ENCODE measurements around the gene GALNT18.

Gene GALNT18

DNA sequence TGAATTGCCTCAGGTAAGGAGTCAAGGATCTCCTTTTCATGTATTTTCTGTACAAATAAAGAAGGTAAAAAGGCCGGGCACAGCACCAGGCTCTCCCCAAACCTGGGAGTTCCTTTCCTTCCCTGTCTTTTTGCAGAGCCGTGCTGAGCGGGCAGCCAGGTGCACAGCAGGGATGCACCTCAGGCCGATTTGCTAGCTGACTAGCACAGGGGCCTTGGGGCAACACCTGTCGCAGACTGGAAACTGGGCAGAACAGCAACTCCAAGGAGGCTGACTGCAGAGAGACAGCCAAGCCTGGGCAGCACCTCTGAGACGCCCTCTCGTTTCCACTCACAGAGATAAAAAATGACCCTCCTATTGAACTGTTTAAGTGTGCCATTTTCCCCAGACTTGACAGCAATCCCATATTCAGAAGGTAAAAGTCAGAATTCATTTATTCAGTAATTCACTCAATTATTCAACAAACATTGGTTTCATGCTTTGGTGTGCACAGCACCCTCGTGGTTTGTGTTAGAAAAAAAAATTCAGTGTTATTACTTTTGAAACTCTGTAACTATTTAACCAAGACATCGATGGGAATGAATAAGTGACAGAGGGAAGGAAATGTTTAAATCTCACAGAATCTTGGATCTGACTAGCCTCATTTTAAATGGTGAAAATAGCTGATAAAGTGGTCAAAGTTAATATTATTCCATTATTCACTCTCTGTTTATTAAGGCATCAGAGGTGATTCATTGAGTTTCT, 120.9 kb downstream of the GALNT18 start:
- Histone ChIP-seq H3K36me3 (ENCODE audit: control insufficient read depth, insufficient read depth, low read length) (no peaks in the 10 kb centered on the region), H3K9me3 (ENCODE audit: control insufficient read depth, low read length) (no peaks in the 10 kb centered on the region), H3K4me1 (ENCODE audit: control insufficient read depth, insufficient read depth, low read length, poor library complexity, severe bottlenecking) (no peaks in the 10 kb centered on the region), H3K4me3 (ENCODE audit: extremely low read depth, insufficient read depth, low read length, poor library complexity, severe bottlenecking) (no peak overlapping the region), H3K27ac (ENCODE audit: low read depth, low read length, severe bottlenecking) (no peak overlapping the region)
- 70 to 80% methylated on average over 4 to 6 of the region's 9 CpGs for WGBS, 2 experiments (ENCODE audit: insufficient coverage in 2 of 2)

DNA sequence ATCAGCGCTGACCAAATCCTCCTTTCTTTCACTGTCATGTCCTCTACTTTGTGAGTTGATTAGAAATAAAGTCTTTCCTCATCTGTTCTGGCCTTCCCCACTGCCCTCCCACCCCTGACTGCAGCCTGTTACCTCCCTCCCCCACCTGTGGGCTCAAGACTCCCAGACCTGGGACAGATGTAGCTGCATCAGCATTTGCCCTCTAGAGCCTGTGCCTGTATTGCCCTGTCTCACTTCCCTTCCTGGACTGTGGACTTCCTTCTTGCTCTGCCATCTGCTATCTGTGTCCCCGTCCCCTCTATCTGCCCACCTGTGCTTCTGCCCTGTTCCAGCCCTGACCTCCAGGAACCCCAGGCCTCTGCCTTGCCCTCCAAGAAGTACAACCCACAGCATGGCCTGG, 122.5 kb downstream of the GALNT18 start:
- Histone ChIP-seq H3K4me3 (ENCODE audit: extremely low read depth, insufficient read depth, low read length, poor library complexity, severe bottlenecking) (no peak overlapping the region), H3K4me1 (ENCODE audit: control insufficient read depth, insufficient read depth, low read length, poor library complexity, severe bottlenecking) (no peaks in the 10 kb centered on the region)
- 67 to 100% methylated on average over 1 to 2 of the region's 2 CpGs for WGBS, 2 experiments (ENCODE audit: insufficient coverage in 2 of 2)

DNA sequence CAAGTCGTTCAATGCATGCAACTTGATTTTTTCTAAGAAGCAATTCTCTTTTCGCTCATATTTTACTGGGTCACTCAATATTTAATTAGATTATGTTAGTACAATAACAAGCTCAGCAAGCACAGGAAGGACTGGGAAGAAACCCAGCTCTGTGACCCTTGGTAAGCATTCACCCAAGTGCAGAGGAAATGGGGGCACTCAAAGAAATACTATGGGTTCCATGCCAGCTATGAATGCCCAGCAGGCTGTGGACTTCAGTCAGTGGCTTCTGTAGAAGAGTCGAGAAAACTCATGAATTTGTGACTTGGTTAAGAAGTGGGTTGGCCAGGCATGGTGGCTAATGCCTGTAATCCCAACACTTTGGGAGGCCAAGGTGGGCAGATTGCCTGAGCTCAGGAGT, 123.6 kb downstream of the GALNT18 start:
- Histone ChIP-seq H3K9me3 (ENCODE audit: control insufficient read depth, low read length) (no peaks in the 10 kb centered on the region), H3K27ac (ENCODE audit: low read depth, low read length, severe bottlenecking) (no peak overlapping the region), H3K36me3 (ENCODE audit: control insufficient read depth, insufficient read depth, low read length) (no peaks in the 10 kb centered on the region), H3K4me1 (ENCODE audit: control insufficient read depth, insufficient read depth, low read length, poor library complexity, severe bottlenecking) (no peaks in the 10 kb centered on the region), H3K4me3 (ENCODE audit: extremely low read depth, insufficient read depth, low read length, poor library complexity, severe bottlenecking) (no peak overlapping the region)
- WGBS, 2 experiments (ENCODE audit: insufficient coverage in 2 of 2) = 91 to 100% methylated on average over 1 of the region's 3 CpGs

More for the DNA sequence above, 122.5 kb downstream of the GALNT18 start:
- no peaks in the 10 kb centered on the region for H3K36me3 ChIP-seq (ENCODE audit: control insufficient read depth, insufficient read depth, low read length)
- no peak overlapping the region for H3K27ac ChIP-seq (ENCODE audit: low read depth, low read length, severe bottlenecking)
- no peaks in the 10 kb centered on the region for H3K9me3 ChIP-seq (ENCODE audit: control insufficient read depth, low read length)

DNA sequence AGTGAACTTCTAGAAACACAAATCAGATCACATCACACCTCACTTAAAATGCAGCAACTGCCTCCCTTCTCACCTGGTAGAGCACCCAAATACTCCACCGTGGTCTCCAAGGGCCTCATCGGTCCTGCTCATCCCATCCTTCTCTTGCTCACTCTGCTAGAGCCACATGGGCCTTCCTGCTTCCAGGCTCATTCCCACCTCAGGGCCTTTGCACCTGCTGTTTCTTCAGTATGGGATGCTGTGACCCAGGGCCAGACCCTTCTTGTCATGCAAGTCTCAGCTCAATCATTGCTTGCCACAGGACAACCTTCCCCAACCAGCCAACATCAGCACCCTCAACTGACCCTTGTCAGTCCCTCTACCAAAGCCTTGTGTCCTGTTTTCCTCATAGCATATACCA, 124.9 kb downstream of the GALNT18 start:
- Histone ChIP-seq H3K4me3 (ENCODE audit: extremely low read depth, insufficient read depth, low read length, poor library complexity, severe bottlenecking) (no peak overlapping the region), H3K9me3 (ENCODE audit: control insufficient read depth, low read length) (no peaks in the 10 kb centered on the region), H3K36me3 (ENCODE audit: control insufficient read depth, insufficient read depth, low read length) (no peaks in the 10 kb centered on the region), H3K27ac (ENCODE audit: low read depth, low read length, severe bottlenecking) (no peak overlapping the region), H3K4me1 (ENCODE audit: control insufficient read depth, insufficient read depth, low read length, poor library complexity, severe bottlenecking) (no peaks in the 10 kb centered on the region)
- WGBS, 2 experiments (ENCODE audit: insufficient coverage in 2 of 2) = 90 to 92% methylated on average over 2 of the region's 2 CpGs

DNA sequence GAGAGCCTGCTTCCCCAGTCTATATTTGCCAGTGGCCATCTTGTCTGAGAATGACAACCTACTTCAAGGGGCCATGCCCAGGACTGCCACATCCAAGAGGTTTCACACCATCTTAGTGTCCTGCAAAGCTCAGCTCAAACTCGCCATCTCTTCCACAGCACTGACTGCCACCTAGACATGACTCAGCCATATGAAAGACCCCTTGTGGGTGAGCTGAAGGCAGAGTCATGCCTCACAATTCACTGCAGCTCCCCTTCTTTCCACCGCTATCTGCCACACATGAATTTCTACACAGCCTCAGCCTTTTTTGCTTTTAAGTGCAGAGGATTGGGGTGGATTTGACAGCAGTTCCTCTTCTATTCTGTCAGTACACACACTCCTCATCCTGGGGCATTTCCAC, 127.5 kb downstream of the GALNT18 start:
- Histone ChIP-seq H3K9me3 (ENCODE audit: control insufficient read depth, low read length) (no peaks in the 10 kb centered on the region), H3K36me3 (ENCODE audit: control insufficient read depth, insufficient read depth, low read length) (no peaks in the 10 kb centered on the region), H3K4me3 (ENCODE audit: extremely low read depth, insufficient read depth, low read length, poor library complexity, severe bottlenecking) (no peak overlapping the region), H3K27ac (ENCODE audit: low read depth, low read length, severe bottlenecking) (no peak overlapping the region), H3K4me1 (ENCODE audit: control insufficient read depth, insufficient read depth, low read length, poor library complexity, severe bottlenecking) (no peaks in the 10 kb centered on the region)
- WGBS, 2 experiments (ENCODE audit: insufficient coverage in 2 of 2) = 83 to 100% methylated on average over 1 of the region's 2 CpGs

DNA sequence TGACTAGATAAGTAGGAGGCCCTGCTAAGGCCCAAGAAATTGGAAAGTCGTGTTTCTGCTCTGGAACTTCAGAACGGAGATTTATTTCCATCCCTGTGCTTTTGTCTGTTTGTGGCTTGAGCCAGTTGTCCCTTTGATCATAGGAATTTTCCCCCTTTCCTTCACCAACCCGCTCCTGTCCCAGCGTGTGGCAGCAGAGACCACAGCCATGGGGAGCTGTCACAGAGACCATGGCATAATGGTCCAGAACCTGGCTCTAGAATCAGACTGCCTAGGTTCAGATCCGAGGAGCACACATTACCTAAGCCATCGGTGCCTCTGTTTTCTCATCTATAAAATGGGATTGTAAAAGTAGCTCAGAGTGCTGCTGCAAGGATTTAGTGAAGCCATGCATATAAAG, 128.1 kb downstream of the GALNT18 start:
- Histone ChIP-seq H3K36me3 (ENCODE audit: control insufficient read depth, insufficient read depth, low read length) (no peaks in the 10 kb centered on the region), H3K9me3 (ENCODE audit: control insufficient read depth, low read length) (no peaks in the 10 kb centered on the region), H3K4me1 (ENCODE audit: control insufficient read depth, insufficient read depth, low read length, poor library complexity, severe bottlenecking) (no peaks in the 10 kb centered on the region), H3K4me3 (ENCODE audit: extremely low read depth, insufficient read depth, low read length, poor library complexity, severe bottlenecking) (no peak overlapping the region), H3K27ac (ENCODE audit: low read depth, low read length, severe bottlenecking) (no peak overlapping the region)
- WGBS, 2 experiments (ENCODE audit: insufficient coverage in 2 of 2) = 86 to 92% methylated on average over 3 to 4 of the region's 6 CpGs

DNA sequence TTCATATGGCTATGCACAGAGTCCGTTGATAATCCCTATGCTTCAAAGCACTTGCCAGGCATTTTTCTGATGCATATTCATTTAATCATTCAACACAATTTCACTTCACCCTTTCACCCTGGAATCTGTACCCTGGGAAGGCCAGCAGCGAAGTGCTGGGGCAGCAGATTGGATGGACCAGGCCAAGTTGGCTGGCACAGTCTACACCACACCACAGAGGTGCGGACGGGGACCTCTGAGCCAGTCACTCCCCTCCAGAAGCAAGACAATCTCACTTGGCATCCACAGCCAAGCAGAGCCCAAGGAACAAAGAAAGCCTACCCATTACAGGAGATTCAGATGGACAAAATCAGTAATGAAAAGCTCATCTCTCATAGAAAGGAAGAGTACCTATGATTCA, 130.2 kb downstream of the GALNT18 start:
- no peaks in the 10 kb centered on the region for H3K4me1 ChIP-seq (ENCODE audit: control insufficient read depth, insufficient read depth, low read length, poor library complexity, severe bottlenecking)
- no peak overlapping the region for H3K4me3 ChIP-seq (ENCODE audit: extremely low read depth, insufficient read depth, low read length, poor library complexity, severe bottlenecking)
- 76 to 78% methylated on average over 2 of the region's 4 CpGs for WGBS, 2 experiments (ENCODE audit: insufficient coverage in 2 of 2)
- H3K9me3 ChIP-seq (ENCODE audit: control insufficient read depth, low read length) = no peaks in the 10 kb centered on the region
- no peaks in the 10 kb centered on the region for H3K36me3 ChIP-seq (ENCODE audit: control insufficient read depth, insufficient read depth, low read length)
- no peak overlapping the region for H3K27ac ChIP-seq (ENCODE audit: low read depth, low read length, severe bottlenecking)

DNA sequence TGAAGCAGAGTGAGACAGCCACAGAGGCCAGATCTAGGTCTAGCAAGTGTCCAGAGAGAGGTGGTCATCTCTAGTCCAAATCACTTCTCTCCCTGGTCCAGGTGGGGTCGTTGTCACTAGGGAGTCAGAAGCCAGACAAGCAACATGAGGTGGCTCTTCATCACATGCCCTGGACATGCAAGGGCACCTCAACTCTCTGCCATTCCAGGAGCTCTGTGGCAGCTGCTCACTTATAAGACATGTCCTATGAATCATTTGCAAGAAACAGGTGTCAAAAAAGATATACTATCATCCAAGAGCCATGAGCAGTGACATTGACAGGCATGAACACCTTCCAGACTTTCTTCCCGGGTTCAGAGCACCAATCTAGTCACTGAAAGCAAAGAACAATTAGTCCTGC, 130.8 kb downstream of the GALNT18 start:
- Histone ChIP-seq H3K9me3 (ENCODE audit: control insufficient read depth, low read length) (no peaks in the 10 kb centered on the region), H3K4me1 (ENCODE audit: control insufficient read depth, insufficient read depth, low read length, poor library complexity, severe bottlenecking) (no peaks in the 10 kb centered on the region), H3K4me3 (ENCODE audit: extremely low read depth, insufficient read depth, low read length, poor library complexity, severe bottlenecking) (no peak overlapping the region), H3K27ac (ENCODE audit: low read depth, low read length, severe bottlenecking) (no peak overlapping the region), H3K36me3 (ENCODE audit: control insufficient read depth, insufficient read depth, low read length) (no peaks in the 10 kb centered on the region)
- WGBS, 2 experiments (ENCODE audit: insufficient coverage in 2 of 2) = 65 to 83% methylated on average over 1 to 2 of the region's 2 CpGs

DNA sequence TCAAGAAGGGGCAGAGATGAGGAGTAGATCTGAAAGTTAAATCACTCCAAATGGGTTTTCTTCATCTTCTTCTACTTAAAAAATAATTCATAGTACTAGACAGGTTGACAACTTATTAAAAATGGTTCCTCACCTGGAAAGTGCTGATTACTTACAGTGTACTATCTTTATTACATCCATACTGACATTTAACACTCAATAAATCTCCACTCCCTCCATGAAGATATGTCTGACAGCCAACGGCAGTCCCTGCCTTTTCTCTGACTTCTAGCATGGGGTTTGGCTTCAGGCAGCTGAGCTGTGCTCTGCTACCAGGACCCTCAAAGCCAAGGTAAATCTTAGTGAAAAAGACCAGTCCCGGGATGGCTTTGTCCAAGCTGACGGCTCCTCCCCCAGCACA, 135.4 kb downstream of the GALNT18 start:
- H3K4me3 ChIP-seq (ENCODE audit: extremely low read depth, insufficient read depth, low read length, poor library complexity, severe bottlenecking) = no peak overlapping the region
- H3K36me3 ChIP-seq (ENCODE audit: control insufficient read depth, insufficient read depth, low read length) = no peaks in the 10 kb centered on the region
- no peak overlapping the region for H3K27ac ChIP-seq (ENCODE audit: low read depth, low read length, severe bottlenecking)
- whole genome bisulfite sequencing, 2 experiments (ENCODE audit: insufficient coverage in 2 of 2) = 90 to 100% methylated on average over 1 of the region's 3 CpGs
- H3K4me1 ChIP-seq (ENCODE audit: control insufficient read depth, insufficient read depth, low read length, poor library complexity, severe bottlenecking) = peaks cover 3% of the 10 kb centered on the region
- H3K9me3 ChIP-seq (ENCODE audit: control insufficient read depth, low read length) = no peaks in the 10 kb centered on the region

DNA sequence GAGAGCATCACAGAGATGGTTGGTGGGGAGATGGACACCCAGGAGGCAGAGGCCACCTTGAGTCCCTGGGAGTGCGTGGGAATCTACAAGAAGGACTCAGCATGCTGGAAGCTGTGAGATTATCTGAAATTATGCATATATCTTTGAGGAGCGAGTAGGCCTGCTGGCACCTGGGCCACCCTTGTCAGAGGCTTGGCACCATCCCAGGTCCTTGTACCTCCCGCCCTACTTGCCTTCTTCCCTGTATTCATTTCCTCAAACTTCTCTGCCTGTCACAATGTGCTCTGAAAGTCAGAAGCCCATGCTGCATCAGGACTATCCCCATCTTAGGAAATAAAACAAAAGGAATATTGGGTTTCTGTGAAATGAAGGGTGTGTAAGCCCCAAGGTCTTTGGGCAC, 135.8 kb downstream of the GALNT18 start:
- peaks cover 7% of the 10 kb centered on the region for H3K4me1 ChIP-seq (ENCODE audit: control insufficient read depth, insufficient read depth, low read length, poor library complexity, severe bottlenecking)
- H3K4me3 ChIP-seq (ENCODE audit: extremely low read depth, insufficient read depth, low read length, poor library complexity, severe bottlenecking) = no peak overlapping the region
- H3K9me3 ChIP-seq (ENCODE audit: control insufficient read depth, low read length) = no peaks in the 10 kb centered on the region
- WGBS, 2 experiments (ENCODE audit: insufficient coverage in 2 of 2) = 90 to 95% methylated on average over 3 of the region's 3 CpGs
- H3K27ac ChIP-seq (ENCODE audit: low read depth, low read length, severe bottlenecking) = no peak overlapping the region
- no peaks in the 10 kb centered on the region for H3K36me3 ChIP-seq (ENCODE audit: control insufficient read depth, insufficient read depth, low read length)

DNA sequence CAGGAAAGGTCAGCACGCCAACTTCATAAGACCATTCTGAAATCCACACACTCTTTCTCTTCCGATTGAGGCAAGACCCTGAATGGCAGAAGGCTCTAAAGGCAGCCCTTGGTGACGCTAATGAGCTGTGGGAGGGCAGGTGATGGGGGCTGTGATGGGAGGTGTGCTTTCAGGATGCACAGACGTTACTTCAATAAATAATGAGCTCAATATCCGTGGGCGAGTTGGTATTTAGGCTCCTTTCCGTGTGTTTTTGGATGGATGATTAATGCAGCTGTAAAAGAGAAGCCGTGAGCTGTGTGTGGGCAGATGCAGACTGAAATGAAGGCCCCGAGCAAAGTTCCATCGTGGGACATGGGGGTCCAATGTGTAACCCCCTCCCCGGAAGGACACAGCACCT, 138.2 kb downstream of the GALNT18 start:
- Histone ChIP-seq H3K4me1 (ENCODE audit: control insufficient read depth, insufficient read depth, low read length, poor library complexity, severe bottlenecking) (peaks cover 11% of the 10 kb centered on the region), H3K9me3 (ENCODE audit: control insufficient read depth, low read length) (no peaks in the 10 kb centered on the region), H3K36me3 (ENCODE audit: control insufficient read depth, insufficient read depth, low read length) (no peaks in the 10 kb centered on the region), H3K4me3 (ENCODE audit: extremely low read depth, insufficient read depth, low read length, poor library complexity, severe bottlenecking) (no peak overlapping the region), H3K27ac (ENCODE audit: low read depth, low read length, severe bottlenecking) (no peak overlapping the region)
- WGBS, 2 experiments (ENCODE audit: insufficient coverage in 2 of 2) = 82 to 91% methylated on average over 7 to 9 of the region's 11 CpGs
